ENCODE results near the gene FANCB. TPM values are rescaled to one million over a fixed set of nuclear protein-coding genes. Genes with fewer than 3 reads are reported as not detected.
A peak's percentile ranks its signal among the peaks of the same experiment; 100 is the strongest.

The FANCB gene
- total RNA-seq: 1 to 10 TPM; 1.3 to 2.9 (median 2.2) TPM
- long read RNA-seq, donor 1: 0 reads
- long read RNA-seq, donor 2, partial matches to known transcripts: 1 of 1 reads
- long read RNA-seq, donor 2, other reads (novel, unspliced or antisense): 0 of 1 reads

DNA sequence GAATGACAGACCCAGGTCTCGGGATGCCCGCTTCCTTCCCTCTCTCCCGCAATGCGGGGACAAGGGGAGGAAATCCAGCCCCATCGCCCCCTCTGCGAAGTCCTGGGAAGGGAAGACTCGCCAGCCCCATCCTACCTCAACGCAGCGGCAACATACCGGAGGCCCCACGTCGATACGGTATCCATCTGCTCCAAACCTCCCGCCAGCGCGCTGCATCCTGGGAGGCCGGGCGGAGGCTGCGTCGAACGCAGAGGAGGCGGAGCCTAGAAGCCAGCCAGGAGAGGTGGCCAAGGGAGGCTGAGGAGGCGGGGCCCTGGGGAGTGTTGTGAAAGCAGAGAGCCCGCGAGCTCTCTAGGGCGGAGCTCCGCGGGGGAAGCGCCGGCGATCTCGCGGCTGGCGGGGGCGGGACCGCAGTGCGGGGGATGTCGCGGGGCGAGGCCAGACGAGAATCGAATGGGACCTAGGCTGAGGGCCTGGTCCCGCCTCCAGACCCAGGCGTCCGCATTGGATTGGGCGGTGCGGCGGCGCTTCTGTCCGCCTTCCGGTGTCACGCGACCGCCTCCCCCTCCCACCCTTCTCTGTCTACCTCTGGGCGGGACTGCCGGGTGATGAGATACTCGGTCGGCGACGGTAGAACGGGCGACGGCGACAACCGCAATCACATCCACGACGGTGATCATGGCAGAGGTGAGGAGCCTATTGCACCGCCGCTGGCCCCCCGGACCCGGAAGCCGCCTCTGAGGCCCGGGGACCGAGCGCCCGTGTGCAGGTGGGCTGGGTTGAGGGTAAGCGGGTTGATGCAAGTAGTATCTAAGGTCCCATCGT, at the start of gene FANCB, which contains the start of gene MOSPD2:
Gene FANCB, minus strand, starts transcription at position 219 of the 825 bp plus-strand sequence. CDS start 7,559 bp downstream, outside the sequence.
Gene MOSPD2, plus strand, starts transcription at position 571 of the 825 bp plus-strand sequence. Its CDS starts 108 bp downstream, at position 679.
- no peak for TF ChIP-seq CTCF (IDR thresholded peaks at IDR 0.05)
- intact Hi-C loops (cut with DNase I, micrococcal nuclease): no loop called here
- DNase-seq (peak; percentile 94 to 97 (median 96)), ATAC-seq (peak; percentile 98)
- H3K4me3 ChIP-seq: peak within 1 kb of the TSS; percentile 42
- no peaks in the 10 kb centered on the region for H3K36me3 ChIP-seq (ENCODE audit: low read depth)
- H3K9me3 ChIP-seq: no peaks in the 10 kb centered on the region
- H3K4me1 ChIP-seq (ENCODE audit: low read depth): no peaks in the 10 kb centered on the region

GRCh38 chrX:14922437-14922836, 49.6 kb upstream of the FANCB start:
- DNase-seq: no peak
- Histone ChIP-seq H3K9me3 (no peaks in the 10 kb centered on the region), H3K36me3 (ENCODE audit: low read depth) (no peaks in the 10 kb centered on the region), H3K4me1 (ENCODE audit: low read depth) (no peaks in the 10 kb centered on the region), H3K4me3 (no peak overlapping the region)
- intact Hi-C loops (cut with DNase I, micrococcal nuclease): no loop called here
- TF ChIP-seq CTCF (IDR thresholded peaks at IDR 0.05): no peak
- no peak for ATAC-seq

GRCh38 chrX:14920196-14920595, 47.3 kb upstream of the FANCB start:
- ATAC-seq: no peak
- Histone ChIP-seq H3K36me3 (ENCODE audit: low read depth) (no peaks in the 10 kb centered on the region), H3K4me3 (no peak overlapping the region), H3K9me3 (no peaks in the 10 kb centered on the region), H3K4me1 (ENCODE audit: low read depth) (no peaks in the 10 kb centered on the region)
- no peak for TF ChIP-seq CTCF (IDR thresholded peaks at IDR 0.05)
- no peak for DNase-seq
- intact Hi-C loops (cut with DNase I, micrococcal nuclease): no loop called here

DNA sequence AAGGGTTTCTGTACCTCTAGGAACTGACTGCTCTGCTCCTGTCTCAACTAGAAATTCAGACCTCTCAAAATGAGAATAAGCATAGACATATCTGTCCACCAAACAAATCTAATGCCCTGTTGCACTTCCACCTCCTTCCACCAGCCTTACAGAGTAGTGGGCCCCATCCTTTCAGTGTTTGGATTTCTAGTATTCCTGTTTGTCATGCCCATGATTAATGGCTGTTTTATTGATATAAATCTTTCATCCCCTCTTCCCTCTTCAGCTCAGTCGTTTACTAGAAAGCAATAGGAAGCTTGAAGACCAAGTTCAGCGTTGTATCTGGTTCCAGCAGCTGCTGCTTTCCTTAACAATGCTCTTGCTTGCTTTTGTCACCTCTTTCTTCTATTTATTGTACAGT, 46.5 kb upstream of the FANCB start:
- Histone ChIP-seq H3K9me3 (no peaks in the 10 kb centered on the region), H3K36me3 (ENCODE audit: low read depth) (no peaks in the 10 kb centered on the region), H3K4me3 (no peak overlapping the region), H3K4me1 (ENCODE audit: low read depth) (no peaks in the 10 kb centered on the region)
- TF ChIP-seq CTCF (IDR thresholded peaks at IDR 0.05): no peak
- intact Hi-C loops (cut with DNase I, micrococcal nuclease): no loop called here
- ATAC-seq (no peak), DNase-seq (no peak)

DNA sequence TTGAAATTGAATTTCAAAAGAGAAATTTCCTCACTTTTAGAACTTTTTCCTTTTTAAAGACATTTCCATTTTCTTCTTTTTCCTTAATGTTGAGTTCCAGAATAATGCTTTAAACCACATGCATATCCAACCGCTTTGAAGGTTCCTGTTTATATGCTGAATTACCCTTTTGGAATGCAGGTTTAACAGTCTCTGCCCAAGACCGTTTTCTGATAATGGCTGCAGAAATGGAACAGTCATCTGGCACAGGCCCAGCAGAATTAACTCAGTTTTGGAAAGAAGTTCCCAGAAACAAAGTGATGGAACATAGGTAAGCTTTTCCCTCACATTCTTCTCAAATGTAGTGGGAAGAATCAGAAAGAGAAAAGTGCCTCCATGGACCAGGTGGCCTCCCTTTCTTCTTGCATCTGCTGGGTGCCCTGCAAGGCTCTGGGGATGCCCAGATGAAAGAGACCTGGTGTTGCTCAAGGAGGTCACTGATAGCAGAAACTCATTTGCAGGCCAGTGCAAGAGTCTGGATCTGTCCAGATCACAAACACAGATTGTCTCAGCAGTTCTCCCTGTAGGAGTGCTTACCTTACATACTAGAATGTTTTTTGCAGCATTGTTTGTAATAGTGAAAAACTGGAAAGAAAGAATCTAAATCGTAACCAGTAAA, 43.3 kb upstream of the FANCB start:
- intact Hi-C loops (cut with DNase I, micrococcal nuclease): no loop called here
- no peak for TF ChIP-seq CTCF (IDR thresholded peaks at IDR 0.05)
- ATAC-seq: no peak
- Histone ChIP-seq H3K9me3 (no peaks in the 10 kb centered on the region), H3K4me3 (no peak overlapping the region), H3K4me1 (ENCODE audit: low read depth) (no peaks in the 10 kb centered on the region), H3K36me3 (ENCODE audit: low read depth) (no peaks in the 10 kb centered on the region)
- DNase-seq: no peak

Data from mucosa of descending colon (tissue), 3 donors.